ENCODE results near the gene PCCA.

GRCh38 chr13:100304229-100304628, 215.3 kb downstream of the PCCA start:
- TF ChIP-seq, protein P1, sequence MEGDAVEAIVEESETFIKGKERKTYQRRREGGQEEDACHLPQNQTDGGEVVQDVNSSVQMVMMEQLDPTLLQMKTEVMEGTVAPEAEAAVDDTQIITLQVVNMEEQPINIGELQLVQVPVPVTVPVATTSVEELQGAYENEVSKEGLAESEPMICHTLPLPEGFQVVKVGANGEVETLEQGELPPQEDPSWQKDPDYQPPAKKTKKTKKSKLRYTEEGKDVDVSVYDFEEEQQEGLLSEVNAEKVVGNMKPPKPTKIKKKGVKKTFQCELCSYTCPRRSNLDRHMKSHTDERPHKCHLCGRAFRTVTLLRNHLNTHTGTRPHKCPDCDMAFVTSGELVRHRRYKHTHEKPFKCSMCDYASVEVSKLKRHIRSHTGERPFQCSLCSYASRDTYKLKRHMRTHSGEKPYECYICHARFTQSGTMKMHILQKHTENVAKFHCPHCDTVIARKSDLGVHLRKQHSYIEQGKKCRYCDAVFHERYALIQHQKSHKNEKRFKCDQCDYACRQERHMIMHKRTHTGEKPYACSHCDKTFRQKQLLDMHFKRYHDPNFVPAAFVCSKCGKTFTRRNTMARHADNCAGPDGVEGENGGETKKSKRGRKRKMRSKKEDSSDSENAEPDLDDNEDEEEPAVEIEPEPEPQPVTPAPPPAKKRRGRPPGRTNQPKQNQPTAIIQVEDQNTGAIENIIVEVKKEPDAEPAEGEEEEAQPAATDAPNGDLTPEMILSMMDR (IDR thresholded peaks at IDR 0.05; ENCODE audit: insufficient read depth, low read length, poor library complexity, severe bottlenecking), result no peak
- TF ChIP-seq EZH2phosphoT487 (conservative IDR thresholded peaks at IDR 0.05; ENCODE audit: low read length), result no peak
